HUES64 (cell line): ENCODE results near the gene YIPF2.

Source experiments
- H3K27ac ChIP-seq: 2 replicates; pipeline ENCODE4 v1.7.0; 2013; ENCODE audit warnings: low read depth, low read length, inconsistent platforms
- H3K27me3 ChIP-seq: 2 replicates; pipeline ENCODE4 v1.6.1; 2013; ENCODE audit warnings: mild to moderate bottlenecking, low read length; ENCODE audit not compliant: insufficient read depth
- H3K36me3 ChIP-seq: 2 replicates; pipeline ENCODE4 v1.6.1; 2013; ENCODE audit warnings: mild to moderate bottlenecking, low read length; ENCODE audit not compliant: insufficient read depth
- H3K4me1 ChIP-seq: 2 replicates; pipeline ENCODE4 v1.6.1; 2013; ENCODE audit warnings: mild to moderate bottlenecking, low read length, moderate library complexity; ENCODE audit not compliant: insufficient read depth
- H3K4me3 ChIP-seq: 2 replicates; pipeline ENCODE4 v1.5.1; 2013; ENCODE audit warnings: mild to moderate bottlenecking, low read length, moderate library complexity
- H3K9ac ChIP-seq: 2 replicates; pipeline ENCODE4 v1.6.1; 2013; ENCODE audit warnings: mild to moderate bottlenecking, low read depth, low read length
- H3K9me3 ChIP-seq: 2 replicates; pipeline ENCODE4 v1.6.1; 2013; ENCODE audit warnings: low read depth, low read length; ENCODE audit not compliant: insufficient read depth
- WGBS: fragments of 150-250, 120-280 bp; methylation state at CpG from one replicate; pipeline ENCODE4 v1.1.7; 2013; ENCODE audit warnings: missing lambda C conversion rate; 5-methylcytosine and 5-hydroxymethylcytosine counted together

The YIPF2 gene

DNA sequence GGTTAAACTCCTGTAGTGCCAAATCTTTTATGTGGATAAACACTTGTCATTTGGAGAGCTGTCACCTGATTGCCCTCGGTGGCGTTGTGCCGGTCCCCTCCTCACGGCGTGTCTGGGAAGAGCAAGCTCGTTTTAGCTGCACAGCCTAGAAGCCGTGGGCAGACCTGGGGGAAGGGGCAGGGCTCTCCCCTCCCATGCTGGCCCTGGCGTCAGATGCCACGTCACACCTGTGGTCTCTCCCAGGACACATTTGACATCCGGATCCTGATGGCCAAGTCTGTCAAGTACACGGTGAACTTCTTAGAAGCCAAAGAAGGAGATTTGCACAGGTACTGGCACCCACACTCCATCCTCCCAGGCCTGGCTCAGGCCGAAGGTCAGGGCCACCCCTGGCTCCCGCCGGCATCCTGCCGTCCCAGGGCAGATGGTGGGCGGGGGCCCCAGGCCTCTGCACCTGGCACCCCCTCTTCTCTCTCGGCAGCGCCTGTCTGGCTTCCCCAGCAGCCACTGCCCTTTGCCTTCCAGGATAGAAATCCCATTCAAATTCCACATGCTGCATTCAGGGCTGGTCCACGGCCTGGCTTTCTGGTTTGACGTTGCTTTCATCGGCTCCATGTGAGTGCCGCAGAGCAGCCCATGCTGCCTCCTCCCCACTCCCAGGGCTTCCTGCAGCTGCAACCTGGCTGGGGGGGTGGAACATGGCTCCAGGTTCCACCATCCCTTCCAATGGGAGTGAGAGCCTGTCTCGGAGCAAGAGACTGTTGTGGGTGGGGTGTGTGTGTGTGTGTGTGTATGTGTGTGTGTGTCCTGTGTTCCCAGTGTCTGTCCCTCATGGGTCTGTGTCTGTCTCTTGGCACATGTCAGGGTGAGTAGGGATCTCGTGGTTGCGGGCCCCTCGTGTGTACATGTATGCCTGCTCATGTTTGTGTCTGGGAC lies 8.8 kb downstream of the YIPF2 start:
- WGBS: 96% methylated on average over 26 of the region's 26 CpGs
- Histone ChIP-seq H3K9me3 (no peaks in the 10 kb centered on the region), H3K4me3 (no peak overlapping the region), H3K4me1 (no peaks in the 10 kb centered on the region), H3K36me3 (peaks cover 81% of the 10 kb centered on the region), H3K27me3 (no peaks in the 10 kb centered on the region), H3K27ac (no peak overlapping the region), H3K9ac (no peak overlapping the region)

DNA sequence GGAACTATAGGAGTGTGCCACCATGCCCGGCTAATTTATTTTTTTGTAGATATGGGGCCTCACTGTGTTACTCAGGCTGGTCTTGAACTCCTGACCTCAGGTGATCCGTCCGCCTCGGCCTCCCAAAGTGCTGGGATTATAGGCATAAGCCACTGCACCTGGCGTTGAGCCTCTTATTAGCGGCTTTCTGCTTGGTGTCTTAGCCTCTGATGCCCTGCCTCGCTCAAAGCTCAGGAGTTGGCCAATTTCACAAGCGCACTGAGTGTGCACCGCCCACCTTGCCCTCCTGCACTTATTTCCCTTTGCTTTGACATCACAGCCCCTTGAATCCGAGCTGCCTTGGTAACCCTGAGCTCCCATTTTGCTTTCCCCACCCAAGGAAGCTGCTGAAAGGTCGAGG lies 10.1 kb downstream of the YIPF2 start:
- H3K9me3 ChIP-seq: no peaks in the 10 kb centered on the region
- H3K27me3 ChIP-seq: no peaks in the 10 kb centered on the region
- WGBS: 89% methylated on average over 11 of the region's 11 CpGs
- H3K27ac ChIP-seq: no peak overlapping the region
- peaks cover 80% of the 10 kb centered on the region for H3K36me3 ChIP-seq
- no peak overlapping the region for H3K4me3 ChIP-seq
- H3K4me1 ChIP-seq: no peaks in the 10 kb centered on the region
- no peak overlapping the region for H3K9ac ChIP-seq

DNA sequence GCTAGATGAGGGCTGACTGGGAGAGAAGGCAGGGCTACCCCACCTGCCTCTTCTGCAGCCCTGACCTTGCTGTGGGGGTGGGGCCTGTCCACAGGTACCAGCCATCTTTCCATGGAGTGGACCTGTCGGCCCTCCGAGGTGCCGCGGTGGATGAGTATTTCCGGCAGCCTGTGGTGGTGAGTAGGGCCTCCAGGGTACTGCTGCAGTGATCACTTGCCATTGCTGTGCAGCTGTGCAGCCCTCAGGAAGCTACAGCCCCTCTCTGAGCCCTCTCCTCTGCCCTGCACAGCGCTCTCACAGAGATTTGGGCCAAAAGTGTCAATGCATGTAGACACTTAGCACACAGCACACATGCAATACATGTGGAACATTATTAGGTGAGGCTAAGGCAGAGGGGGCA lies 11.8 kb downstream of the YIPF2 start:
- no peak overlapping the region for H3K4me3 ChIP-seq
- H3K4me1 ChIP-seq: no peaks in the 10 kb centered on the region
- 97% methylated on average over 6 of the region's 6 CpGs for WGBS
- peaks cover 77% of the 10 kb centered on the region for H3K36me3 ChIP-seq
- H3K9me3 ChIP-seq: no peaks in the 10 kb centered on the region
- no peak overlapping the region for H3K9ac ChIP-seq
- H3K27ac ChIP-seq: no peak overlapping the region
- no peaks in the 10 kb centered on the region for H3K27me3 ChIP-seq

DNA sequence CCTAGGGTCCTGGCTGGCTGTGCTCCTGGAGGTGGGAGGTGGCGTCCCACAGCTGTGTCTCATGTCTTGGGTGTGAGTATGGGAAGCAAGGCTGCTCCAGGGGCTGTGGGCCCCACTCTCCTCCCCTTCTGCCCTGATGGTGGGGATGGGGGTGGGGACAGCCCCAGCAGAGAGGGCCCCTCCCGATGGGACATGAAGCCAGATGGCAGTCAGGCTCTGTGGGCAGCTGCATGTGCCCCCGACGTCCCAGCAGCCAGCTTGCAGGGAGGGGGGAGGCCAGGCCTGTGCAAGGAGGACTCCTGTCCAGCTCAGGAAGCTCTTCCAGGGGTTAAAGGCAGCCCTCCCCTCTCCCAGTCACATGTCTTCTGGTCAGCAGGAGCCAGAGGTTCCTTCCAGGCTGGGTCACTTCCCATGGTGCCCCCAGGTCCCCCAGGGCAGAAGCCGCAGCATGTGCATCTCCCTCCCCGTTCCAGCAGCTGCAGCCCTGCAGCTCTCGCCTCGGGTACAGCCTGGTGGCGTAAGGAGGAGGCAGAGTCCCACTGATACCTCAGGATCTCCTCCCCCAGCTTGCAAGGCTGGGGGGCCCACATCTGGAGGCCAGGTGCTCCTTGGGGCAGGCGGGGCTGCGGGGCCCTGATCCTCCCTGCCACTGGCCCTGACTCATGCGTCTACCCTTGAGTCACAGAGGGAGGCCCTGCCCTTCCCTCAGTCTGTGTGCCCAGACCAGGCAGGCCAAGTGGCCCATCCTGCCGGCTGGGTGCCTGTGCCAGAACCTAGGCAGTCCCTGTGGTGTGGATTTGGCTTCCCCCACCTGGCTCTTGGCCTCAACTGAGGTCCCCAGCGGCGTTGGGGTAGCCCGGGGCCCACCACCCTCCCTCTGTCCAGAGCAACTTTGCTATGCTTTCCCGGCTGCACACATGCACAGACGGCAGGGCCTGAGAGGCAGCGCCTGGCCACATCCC lies 13.0 kb downstream of the YIPF2 start:
- Histone ChIP-seq H3K27me3 (no peaks in the 10 kb centered on the region), H3K4me3 (no peak overlapping the region), H3K9me3 (no peaks in the 10 kb centered on the region), H3K4me1 (no peaks in the 10 kb centered on the region), H3K9ac (no peak overlapping the region), H3K27ac (no peak overlapping the region), H3K36me3 (peaks cover 72% of the 10 kb centered on the region)
- 94% methylated on average over 19 of the region's 19 CpGs for WGBS

DNA sequence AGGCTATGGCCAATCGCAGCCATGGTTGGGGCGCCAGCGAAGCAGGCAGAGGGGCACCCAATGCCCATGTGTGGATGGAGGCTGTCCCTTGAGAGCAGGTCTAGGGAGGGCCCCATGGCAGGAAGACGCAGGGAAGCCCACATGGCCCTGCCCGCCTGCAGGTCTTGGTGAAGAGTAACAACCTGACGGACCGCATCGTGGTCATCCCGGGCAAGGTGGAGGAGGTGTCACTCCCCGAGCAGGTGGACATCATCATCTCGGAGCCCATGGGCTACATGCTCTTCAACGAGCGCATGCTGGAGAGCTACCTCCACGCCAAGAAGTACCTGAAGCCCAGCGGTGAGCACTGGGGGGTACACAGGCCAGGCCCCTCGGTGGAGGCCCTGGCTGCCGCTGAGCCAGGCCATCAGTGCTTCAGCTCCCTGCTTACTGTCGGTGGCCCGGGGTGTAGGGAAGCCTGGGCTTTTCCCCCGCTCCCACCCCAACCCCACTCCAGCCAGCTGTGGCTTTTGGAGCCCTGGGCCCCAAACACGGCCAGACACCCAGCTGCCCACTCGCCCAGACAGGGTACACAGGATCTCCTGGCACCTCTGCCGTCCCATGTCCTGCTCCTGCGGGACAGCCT lies 14.6 kb downstream of the YIPF2 start:
- Histone ChIP-seq H3K4me3 (no peak overlapping the region), H3K27me3 (no peaks in the 10 kb centered on the region), H3K9ac (no peak overlapping the region), H3K36me3 (peaks cover 66% of the 10 kb centered on the region), H3K27ac (no peak overlapping the region), H3K4me1 (no peaks in the 10 kb centered on the region), H3K9me3 (no peaks in the 10 kb centered on the region)
- 97% methylated on average over 24 of the region's 24 CpGs for WGBS

DNA sequence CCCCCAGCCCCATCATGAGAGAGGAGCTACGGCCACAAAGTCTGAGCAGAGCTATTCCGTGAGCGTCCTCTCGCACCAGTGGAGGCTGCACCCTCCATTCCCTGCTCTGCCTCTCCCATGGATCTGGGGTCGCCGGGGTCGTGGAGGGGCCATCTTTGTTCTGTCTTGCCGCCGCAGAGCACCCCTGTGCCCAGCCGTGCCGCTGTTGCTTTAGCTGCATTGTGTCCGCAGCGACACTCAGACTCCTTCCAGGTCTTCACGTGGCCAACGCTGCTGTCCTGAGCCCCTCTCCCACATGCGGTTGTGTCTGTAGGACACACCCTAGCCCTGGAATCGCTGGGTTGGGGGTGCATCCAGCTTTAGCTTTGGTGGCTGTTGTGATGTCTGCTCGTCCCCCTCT lies 15.8 kb downstream of the YIPF2 start:
- no peak overlapping the region for H3K4me3 ChIP-seq
- no peak overlapping the region for H3K27ac ChIP-seq
- H3K9me3 ChIP-seq: no peaks in the 10 kb centered on the region
- 93% methylated on average over 18 of the region's 18 CpGs for WGBS
- H3K36me3 ChIP-seq: peaks cover 69% of the 10 kb centered on the region
- H3K27me3 ChIP-seq: no peaks in the 10 kb centered on the region
- no peaks in the 10 kb centered on the region for H3K4me1 ChIP-seq
- no peak overlapping the region for H3K9ac ChIP-seq

DNA sequence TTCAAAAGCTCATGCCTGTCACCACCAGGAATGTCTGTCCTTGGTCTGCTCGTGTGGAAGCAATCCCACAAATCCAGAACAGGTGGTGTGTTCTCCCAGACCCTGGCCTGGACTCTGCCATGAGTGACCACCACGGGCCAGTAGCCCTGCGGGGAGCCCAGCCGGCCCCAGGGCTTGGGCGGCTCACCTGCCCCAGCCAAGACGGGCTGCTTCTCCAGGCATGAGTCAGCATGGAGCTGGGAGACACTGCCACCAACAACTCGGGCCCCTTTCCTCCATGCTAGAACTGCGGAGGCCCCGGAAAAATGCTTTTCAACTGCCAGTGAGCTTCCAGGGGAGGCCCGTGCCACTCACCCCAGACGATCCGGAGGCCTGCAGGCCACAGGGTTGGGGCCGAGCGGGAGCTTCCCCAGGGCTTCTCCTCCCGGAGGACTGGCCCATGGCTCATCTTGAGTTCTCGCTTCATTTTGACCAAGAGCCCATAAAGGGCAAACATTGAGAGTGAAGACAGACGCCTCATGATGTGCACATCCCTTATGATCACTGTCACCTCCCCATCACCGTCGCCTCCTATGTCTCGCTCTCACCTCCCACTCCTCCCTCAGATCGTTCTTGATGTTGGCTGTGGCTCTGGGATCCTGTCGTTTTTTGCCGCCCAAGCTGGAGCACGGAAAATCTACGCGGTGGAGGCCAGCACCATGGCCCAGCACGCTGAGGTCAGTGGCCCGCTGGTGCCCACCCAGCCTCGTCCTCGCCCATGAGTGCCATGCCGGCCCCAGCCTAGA lies 16.7 kb downstream of the YIPF2 start:
- no peak overlapping the region for H3K27ac ChIP-seq
- H3K4me3 ChIP-seq: no peak overlapping the region
- no peaks in the 10 kb centered on the region for H3K4me1 ChIP-seq
- 94% methylated on average over 31 of the region's 31 CpGs for WGBS
- H3K36me3 ChIP-seq: peaks cover 74% of the 10 kb centered on the region
- no peak overlapping the region for H3K9ac ChIP-seq
- no peaks in the 10 kb centered on the region for H3K9me3 ChIP-seq
- H3K27me3 ChIP-seq: no peaks in the 10 kb centered on the region

DNA sequence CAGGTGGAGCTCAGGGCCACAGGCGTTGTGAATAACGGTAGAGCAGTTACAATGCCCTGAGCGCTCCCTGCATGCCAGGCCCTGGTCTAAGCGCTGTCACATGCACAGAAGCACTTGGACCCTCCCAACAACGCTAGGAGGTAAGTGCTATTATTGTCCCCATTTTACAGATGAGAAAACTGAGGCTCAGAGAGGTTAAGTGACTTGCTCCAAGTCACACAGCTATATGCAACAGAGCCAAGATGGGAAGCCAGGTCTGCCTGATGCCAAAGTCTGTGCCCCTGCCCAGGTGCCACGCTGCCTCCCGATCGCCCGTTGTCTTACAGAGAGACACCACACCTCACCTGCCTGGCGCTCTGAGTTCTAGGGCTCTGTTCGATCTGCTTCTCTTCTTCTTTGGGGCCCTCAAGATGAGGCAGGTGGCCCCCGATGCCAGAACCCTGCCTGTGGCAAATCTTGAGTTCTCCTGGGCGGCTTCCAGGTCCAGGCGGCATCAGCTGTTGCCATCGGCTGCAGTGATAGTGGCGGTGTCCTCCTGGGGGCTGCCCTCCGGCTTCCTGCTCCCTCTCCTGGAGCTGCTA lies 20.0 kb downstream of the YIPF2 start:
- WGBS: 96% methylated on average over 17 of the region's 17 CpGs
- Histone ChIP-seq H3K9ac (no peak overlapping the region), H3K4me3 (no peak overlapping the region), H3K27ac (no peak overlapping the region), H3K4me1 (no peaks in the 10 kb centered on the region), H3K9me3 (no peaks in the 10 kb centered on the region), H3K36me3 (peaks cover 55% of the 10 kb centered on the region), H3K27me3 (no peaks in the 10 kb centered on the region)

DNA sequence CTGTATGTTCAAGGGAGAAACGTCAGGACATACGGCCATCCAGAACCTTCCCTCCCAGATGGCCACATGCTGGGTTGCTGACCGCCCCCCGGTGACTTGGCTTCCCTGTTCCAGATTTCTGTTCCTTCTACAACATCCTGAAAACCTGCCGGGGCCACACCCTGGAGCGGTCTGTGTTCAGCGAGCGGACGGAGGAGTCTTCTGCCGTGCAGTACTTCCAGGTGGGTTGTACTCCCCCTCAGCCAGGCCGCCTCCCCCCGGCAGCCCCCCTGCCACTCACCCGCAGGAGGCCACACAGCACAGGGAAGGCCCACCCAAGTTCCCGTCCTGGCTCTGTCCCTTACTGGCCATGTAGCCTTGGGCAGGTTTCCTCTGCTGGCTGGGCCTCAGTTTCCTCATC lies 20.5 kb downstream of the YIPF2 start:
- no peaks in the 10 kb centered on the region for H3K4me1 ChIP-seq
- no peak overlapping the region for H3K4me3 ChIP-seq
- no peaks in the 10 kb centered on the region for H3K9me3 ChIP-seq
- WGBS: 96% methylated on average over 14 of the region's 14 CpGs
- no peak overlapping the region for H3K27ac ChIP-seq
- H3K27me3 ChIP-seq: no peaks in the 10 kb centered on the region
- no peak overlapping the region for H3K9ac ChIP-seq
- peaks cover 58% of the 10 kb centered on the region for H3K36me3 ChIP-seq

DNA sequence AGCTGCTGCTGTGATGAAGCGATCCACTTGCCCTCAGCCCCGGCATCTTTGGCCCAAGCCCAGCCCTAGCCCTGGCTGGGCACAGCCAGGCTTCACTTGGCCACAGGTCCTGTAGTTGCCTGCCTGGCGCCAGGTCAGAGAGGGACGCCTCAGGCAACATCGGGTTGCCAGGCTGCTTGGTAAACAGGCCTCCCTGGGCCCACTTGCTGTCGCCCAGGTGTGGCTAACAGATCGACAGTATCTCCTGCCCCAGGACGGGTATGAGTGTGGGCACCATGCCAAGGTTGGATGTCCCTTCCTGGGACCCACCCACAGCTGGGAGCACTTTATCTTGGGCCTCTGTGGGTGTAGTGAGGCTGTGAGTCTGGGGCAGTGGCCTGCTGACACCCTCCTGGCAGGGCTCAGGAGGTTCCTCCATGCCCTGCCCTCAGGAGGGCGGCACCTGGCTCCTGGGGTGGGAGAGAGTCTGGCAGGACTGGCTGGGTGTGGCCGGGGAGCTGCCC lies 29.2 kb downstream of the YIPF2 start:
- no peak overlapping the region for H3K9ac ChIP-seq
- no peaks in the 10 kb centered on the region for H3K27me3 ChIP-seq
- 96% methylated on average over 10 of the region's 10 CpGs for WGBS
- H3K36me3 ChIP-seq: 0 out of 2 replicates have a peak, but pooled peaks cover 4% of the 10 kb centered on the region
- no peak overlapping the region for H3K4me3 ChIP-seq
- no peak overlapping the region for H3K27ac ChIP-seq
- H3K9me3 ChIP-seq: no peaks in the 10 kb centered on the region
- H3K4me1 ChIP-seq: peaks cover 5% of the 10 kb centered on the region
